ENCODE measurements around the gene ZBTB7C.

Gene ZBTB7C

DNA sequence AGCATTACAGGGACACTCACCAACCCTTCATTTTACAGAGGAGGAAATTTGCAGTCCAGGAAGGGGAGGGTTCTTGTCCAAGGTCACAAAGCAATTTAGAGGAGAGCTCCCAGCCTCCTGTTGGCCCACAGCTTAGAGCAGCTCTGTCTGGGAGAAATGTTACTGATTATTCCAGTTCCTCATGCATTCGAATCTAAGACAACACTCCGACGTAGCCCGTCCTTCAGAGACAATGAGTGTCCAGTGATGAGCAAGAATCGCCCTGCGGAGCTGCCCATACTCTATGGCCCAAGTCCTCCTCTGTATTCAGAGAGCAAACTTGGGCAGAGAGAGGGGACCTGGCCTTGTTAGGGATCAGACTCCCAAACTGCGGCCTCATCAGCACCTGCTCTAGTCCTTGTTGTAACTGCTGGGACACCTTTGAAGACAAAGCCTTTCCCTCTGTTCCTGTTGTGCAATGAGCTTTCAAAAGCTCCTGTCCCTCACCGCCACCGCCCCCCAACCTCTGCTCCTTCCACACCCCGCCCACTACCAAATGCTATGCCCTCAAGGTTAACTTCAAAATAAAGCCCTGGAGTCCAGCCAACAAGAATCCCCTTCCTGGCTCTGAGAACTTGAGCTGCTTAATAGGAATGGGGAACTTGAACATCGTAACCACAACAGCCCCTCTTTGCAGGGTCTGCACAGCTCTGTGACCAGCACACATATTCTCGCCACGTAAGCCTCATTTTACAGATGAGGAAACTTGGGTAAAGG lies 243.9 kb downstream of the ZBTB7C start:
- no peak overlapping the region for H3K4me3 ChIP-seq (ENCODE audit: low read depth, low read length)
- DNase-seq (ENCODE audit: low read depth): no peak

GRCh38 chr18:48164701-48165100 lies 244.5 kb downstream of the ZBTB7C start:
- TF ChIP-seq, protein P1, sequence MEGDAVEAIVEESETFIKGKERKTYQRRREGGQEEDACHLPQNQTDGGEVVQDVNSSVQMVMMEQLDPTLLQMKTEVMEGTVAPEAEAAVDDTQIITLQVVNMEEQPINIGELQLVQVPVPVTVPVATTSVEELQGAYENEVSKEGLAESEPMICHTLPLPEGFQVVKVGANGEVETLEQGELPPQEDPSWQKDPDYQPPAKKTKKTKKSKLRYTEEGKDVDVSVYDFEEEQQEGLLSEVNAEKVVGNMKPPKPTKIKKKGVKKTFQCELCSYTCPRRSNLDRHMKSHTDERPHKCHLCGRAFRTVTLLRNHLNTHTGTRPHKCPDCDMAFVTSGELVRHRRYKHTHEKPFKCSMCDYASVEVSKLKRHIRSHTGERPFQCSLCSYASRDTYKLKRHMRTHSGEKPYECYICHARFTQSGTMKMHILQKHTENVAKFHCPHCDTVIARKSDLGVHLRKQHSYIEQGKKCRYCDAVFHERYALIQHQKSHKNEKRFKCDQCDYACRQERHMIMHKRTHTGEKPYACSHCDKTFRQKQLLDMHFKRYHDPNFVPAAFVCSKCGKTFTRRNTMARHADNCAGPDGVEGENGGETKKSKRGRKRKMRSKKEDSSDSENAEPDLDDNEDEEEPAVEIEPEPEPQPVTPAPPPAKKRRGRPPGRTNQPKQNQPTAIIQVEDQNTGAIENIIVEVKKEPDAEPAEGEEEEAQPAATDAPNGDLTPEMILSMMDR (IDR thresholded peaks at IDR 0.05; ENCODE audit: control insufficient read depth, extremely low read depth, insufficient read depth): no peak
- no peak for DNase-seq (ENCODE audit: low read depth)

More for the DNA sequence above, 243.9 kb downstream of the ZBTB7C start:
- TF ChIP-seq, protein P1 (IDR thresholded peaks at IDR 0.05; ENCODE audit: control insufficient read depth, extremely low read depth, insufficient read depth): no peak

DNA sequence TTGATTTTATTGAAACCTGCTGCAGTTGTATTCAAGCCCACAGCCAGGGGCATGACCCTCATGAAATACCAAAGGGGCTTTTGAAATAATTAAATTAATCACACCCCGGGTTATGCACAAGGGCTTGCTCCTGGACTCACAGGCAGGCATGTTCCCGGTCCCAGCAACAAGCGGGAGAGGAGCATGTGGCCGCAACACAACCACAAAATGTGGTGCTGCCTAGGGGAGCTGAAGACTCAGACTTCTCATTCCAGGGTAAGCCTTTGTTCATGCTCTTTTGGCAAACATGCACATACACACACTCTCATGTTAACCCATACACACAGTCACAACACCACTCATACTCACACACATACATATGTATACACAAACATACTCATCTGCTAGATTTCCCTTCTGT lies 245.1 kb downstream of the ZBTB7C start:
- TF ChIP-seq, protein P1 (IDR thresholded peaks at IDR 0.05; ENCODE audit: control insufficient read depth, extremely low read depth, insufficient read depth): no peak
- no peak overlapping the region for H3K4me3 ChIP-seq (ENCODE audit: low read depth, low read length)

More at GRCh38 chr18:48164701-48165100, 244.5 kb downstream of the ZBTB7C start:
- H3K4me3 ChIP-seq (ENCODE audit: low read depth, low read length): no peak overlapping the region

DNA sequence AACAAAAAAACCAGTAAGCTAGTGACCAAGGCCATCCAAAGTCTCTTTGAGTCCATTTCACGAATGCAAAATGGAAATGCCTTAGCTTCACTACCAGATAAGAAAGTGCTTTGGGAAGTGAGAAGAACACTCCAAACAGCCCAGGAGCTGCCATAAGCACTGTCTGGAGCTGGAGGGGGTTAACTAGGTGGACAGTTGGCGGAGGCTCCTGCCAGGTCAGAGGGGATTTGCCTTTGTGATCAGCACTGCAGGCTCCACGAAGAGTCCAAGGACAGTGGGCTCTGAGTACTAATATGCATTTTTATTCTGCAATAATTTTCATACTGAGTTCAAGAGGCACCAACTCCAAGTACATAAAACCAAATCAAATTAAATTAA lies 245.5 kb downstream of the ZBTB7C start:
- TF ChIP-seq, protein P1 (IDR thresholded peaks at IDR 0.05; ENCODE audit: control insufficient read depth, extremely low read depth, insufficient read depth): no peak
- no peak for DNase-seq (ENCODE audit: low read depth)
- H3K4me3 ChIP-seq (ENCODE audit: low read depth, low read length): no peak overlapping the region

More for the DNA sequence above, 245.1 kb downstream of the ZBTB7C start:
- no peak for DNase-seq (ENCODE audit: low read depth)

DNA sequence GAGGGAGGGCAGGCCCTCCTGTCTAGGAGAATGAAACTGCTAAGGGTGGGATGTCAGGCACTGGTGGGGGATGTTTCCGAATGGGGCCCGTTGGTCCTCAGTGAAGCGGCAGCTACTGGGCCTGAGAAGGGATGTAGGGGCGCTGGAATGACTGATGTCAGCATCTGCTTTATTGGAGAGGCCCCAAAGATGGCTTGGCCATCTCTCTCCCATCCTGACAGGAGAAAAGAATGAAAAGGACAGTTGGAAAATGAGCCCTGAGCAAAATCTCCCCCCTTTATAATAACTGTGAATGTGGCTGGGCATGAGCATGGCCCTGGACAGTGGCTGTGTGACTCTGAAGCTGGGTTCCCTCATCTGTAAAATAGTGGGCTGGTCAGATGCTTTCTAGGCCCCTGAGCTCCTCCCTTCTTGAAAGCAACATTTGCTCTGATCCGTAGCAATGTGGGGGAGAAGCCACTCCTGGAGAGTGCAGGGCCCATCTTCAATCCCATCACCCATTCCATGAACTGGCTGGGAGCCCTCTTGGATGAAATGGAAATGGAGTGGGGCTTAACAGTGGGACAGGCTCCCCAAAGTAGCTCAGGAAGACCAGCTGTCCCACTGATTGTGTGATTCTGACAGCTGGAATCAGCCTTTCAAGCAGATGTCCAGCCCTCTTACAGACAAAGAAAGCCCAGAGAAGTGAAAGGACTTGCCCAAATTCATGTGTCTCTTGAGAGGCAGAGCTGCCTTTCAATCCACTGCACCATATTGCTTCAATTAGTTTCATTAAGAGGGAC lies 246.0 kb downstream of the ZBTB7C start:
- H3K4me3 ChIP-seq (ENCODE audit: low read depth, low read length): no peak overlapping the region
- no peak for DNase-seq (ENCODE audit: low read depth)
- TF ChIP-seq, protein P1 (IDR thresholded peaks at IDR 0.05; ENCODE audit: control insufficient read depth, extremely low read depth, insufficient read depth): no peak

DNA sequence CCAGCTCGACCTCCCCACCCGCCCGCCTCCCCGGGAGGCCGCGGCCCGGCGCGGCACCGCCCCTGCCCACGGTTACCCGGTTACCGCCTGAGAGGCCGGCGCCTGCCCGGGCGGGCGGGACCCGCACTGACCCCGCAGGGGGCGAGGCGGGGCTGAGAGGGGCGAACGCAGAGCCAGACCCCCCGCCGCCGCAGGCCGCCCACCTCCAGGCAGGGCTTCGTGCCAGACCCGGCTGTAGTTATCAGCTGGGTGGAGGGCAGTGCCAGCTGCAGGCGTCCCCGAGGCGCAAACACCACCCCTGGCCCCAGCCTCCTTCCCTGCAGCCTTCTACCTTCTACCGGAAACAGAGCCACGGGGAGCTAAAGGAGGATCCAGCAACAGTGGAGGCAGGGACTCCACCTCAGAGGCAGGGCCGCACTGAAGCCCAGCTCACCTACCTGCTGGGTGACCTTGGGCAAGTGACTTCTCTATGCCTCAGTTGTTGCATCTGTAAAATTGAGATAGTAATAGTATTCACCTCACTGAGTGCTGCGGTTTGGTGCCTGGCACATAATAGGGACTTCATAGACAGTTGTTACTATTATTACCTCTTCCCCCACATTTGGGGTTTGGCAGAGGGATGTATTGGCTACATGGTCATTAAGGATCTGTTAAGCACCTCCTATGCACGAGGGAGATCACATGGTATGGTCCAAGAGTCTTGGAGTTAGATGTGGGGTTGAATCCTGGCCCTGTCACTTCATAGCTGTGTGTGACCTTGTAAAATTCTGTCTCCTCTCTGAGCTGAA lies 247.1 kb downstream of the ZBTB7C start:
- TF ChIP-seq, protein P1 (IDR thresholded peaks at IDR 0.05; ENCODE audit: control insufficient read depth, extremely low read depth, insufficient read depth): no peak
- peak overlapping the region; percentile 64 for H3K4me3 ChIP-seq (ENCODE audit: low read depth, low read length)
- no peak for DNase-seq (ENCODE audit: low read depth)

Measured in LNCaP clone FGC (cell line).